GM20000 (cell line): Measurements from ENCODE around the gene CIP2A.

Experiments used
- DNase-seq: peaks from one replicate; pipeline ENCODE4 v3.0.0; 2012; ENCODE audit warnings: low spot score
- CTCF ChIP-seq: IDR thresholded peaks from 2 replicates; pipeline ENCODE4 v1.5.1; 2012; ENCODE audit warnings: mild to moderate bottlenecking, control low read depth; ENCODE audit errors: extremely low read depth, missing control alignments

Gene CIP2A

GRCh38 chr3:108564564-108564963, 24.7 kb downstream of the CIP2A start:
- DNase-seq, result no peak
- TF ChIP-seq CTCF, result no peak

- no peak for DNase-seq
- no peak for TF ChIP-seq CTCF
Measured at GRCh38 chr3:108562565-108562964, 26.7 kb downstream of the CIP2A start.

GRCh38 chr3:108555966-108556581, 33.2 kb downstream of the CIP2A start:
- no peak for DNase-seq
- no peak for TF ChIP-seq CTCF

GRCh38 chr3:108554913-108555571, 34.2 kb downstream of the CIP2A start:
- no peak for DNase-seq
- TF ChIP-seq CTCF, result no peak

- no peak for DNase-seq
- TF ChIP-seq CTCF, result no peak
Measured at GRCh38 chr3:108554229-108554628, 35.0 kb downstream of the CIP2A start.

GRCh38 chr3:108552267-108553159, 36.7 kb downstream of the CIP2A start:
- TF ChIP-seq CTCF, result no peak
- peak; percentile 5 for DNase-seq

GRCh38 chr3:108548886-108549285, 40.4 kb downstream of the CIP2A start:
- no peak for TF ChIP-seq CTCF

More at GRCh38 chr3:108548886-108549285, 40.4 kb downstream of the CIP2A start:
- DNase-seq, result no peak
